Measurements from ENCODE around the gene SBF1. TPM values are rescaled to one million over a fixed set of nuclear protein-coding genes. Genes with fewer than 3 reads are reported as not detected.

SBF1 gene
- total and polyA plus RNA-seq, 2 of the 13 experiments (the other 11 are each of a cell fraction or from before 2014, with no cell fraction given) = 31.7 to 40.9 TPM

DNA sequence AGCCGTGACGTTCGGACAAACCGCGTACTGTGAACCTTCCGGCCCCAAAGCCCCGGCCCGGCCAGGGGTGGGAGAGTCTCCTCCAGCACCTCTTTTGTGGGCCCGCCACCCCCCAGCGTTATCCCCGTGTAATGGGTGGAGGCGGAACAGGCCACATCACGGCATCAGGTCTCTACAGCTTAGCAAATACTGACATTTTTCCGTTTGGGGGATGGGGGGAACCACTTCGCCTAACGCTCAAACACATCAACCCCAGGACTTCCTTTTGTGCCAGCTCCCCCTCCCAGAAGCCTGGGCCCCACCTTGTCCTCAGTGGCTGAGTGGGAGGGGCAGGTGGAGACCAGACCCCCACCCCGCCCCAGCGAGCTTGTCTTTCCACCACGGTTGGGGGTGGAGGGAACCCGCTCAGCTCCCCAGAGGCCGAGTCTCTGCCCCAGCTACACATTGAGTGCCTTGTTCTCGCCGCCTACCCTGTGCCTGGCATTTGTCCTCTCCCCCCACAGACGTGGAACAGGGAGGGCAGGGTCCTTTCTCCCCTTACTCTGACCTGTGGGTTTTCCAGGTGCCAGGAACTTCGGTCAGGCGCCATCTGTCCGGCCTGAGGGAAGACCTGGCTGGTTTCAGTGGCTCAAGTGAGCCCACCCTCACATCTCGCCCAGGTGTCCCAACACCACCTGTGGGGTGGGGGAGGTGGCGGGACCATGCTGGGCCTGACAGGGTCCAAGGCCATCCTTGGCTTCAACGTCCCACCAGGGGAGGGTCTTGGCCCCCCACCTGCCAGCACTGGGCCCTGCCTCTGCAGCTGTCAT, 29.6 kb downstream of the SBF1 start (continued):
- TF ChIP-seq PHF21A (CRISPR knock-in tag; IDR thresholded peaks at IDR 0.05) = 0 out of 2 replicates have a peak, but pooled peaks have one; percentile 32
- TF ChIP-seq, protein P1, sequence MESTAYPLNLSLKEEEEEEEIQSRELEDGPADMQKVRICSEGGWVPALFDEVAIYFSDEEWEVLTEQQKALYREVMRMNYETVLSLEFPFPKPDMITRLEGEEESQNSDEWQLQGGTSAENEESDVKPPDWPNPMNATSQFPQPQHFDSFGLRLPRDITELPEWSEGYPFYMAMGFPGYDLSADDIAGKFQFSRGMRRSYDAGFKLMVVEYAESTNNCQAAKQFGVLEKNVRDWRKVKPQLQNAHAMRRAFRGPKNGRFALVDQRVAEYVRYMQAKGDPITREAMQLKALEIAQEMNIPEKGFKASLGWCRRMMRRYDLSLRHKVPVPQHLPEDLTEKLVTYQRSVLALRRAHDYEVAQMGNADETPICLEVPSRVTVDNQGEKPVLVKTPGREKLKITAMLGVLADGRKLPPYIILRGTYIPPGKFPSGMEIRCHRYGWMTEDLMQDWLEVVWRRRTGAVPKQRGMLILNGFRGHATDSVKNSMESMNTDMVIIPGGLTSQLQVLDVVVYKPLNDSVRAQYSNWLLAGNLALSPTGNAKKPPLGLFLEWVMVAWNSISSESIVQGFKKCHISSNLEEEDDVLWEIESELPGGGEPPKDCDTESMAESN (CRISPR knock-in tag; conservative IDR thresholded peaks at IDR 0.05) = no peak
- TF ChIP-seq, protein P2, sequence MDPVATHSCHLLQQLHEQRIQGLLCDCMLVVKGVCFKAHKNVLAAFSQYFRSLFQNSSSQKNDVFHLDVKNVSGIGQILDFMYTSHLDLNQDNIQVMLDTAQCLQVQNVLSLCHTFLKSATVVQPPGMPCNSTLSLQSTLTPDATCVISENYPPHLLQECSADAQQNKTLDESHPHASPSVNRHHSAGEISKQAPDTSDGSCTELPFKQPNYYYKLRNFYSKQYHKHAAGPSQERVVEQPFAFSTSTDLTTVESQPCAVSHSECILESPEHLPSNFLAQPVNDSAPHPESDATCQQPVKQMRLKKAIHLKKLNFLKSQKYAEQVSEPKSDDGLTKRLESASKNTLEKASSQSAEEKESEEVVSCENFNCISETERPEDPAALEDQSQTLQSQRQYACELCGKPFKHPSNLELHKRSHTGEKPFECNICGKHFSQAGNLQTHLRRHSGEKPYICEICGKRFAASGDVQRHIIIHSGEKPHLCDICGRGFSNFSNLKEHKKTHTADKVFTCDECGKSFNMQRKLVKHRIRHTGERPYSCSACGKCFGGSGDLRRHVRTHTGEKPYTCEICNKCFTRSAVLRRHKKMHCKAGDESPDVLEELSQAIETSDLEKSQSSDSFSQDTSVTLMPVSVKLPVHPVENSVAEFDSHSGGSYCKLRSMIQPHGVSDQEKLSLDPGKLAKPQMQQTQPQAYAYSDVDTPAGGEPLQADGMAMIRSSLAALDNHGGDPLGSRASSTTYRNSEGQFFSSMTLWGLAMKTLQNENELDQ (CRISPR knock-in tag; IDR thresholded peaks at IDR 0.05; ENCODE audit: borderline replicate concordance) = no peak
- no peak for TF ChIP-seq LCORL (IDR thresholded peaks at IDR 0.05)
- no peak for TF ChIP-seq LCORL (CRISPR knock-in tag; IDR thresholded peaks at IDR 0.05)
- no peak for TF ChIP-seq ZSCAN22 (CRISPR knock-in tag; IDR thresholded peaks at IDR 0.05)
- TF ChIP-seq, protein P3, sequence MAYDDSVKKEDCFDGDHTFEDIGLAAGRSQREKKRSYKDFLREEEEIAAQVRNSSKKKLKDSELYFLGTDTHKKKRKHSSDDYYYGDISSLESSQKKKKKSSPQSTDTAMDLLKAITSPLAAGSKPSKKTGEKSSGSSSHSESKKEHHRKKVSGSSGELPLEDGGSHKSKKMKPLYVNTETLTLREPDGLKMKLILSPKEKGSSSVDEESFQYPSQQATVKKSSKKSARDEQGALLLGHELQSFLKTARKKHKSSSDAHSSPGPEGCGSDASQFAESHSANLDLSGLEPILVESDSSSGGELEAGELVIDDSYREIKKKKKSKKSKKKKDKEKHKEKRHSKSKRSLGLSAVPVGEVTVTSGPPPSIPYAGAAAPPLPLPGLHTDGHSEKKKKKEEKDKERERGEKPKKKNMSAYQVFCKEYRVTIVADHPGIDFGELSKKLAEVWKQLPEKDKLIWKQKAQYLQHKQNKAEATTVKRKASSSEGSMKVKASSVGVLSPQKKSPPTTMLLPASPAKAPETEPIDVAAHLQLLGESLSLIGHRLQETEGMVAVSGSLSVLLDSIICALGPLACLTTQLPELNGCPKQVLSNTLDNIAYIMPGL (CRISPR knock-in tag; IDR thresholded peaks at IDR 0.05; ENCODE audit: borderline replicate concordance in 1 of 2, low read depth in 1 of 2) = no peak
- no peak for TF ChIP-seq MEIS1 (CRISPR knock-in tag; IDR thresholded peaks at IDR 0.05; ENCODE audit: borderline replicate concordance)
- TF ChIP-seq AKAP8 (CRISPR knock-in tag; IDR thresholded peaks at IDR 0.05) = peak; percentile 89
- peak in 1 of 2 experiments; percentile 67; a peak in 2 of 4 replicates for TF ChIP-seq POLR2A (IDR thresholded peaks at IDR 0.05; ENCODE audit: insufficient read depth in 1 of 2, low read depth in 2 of 2, low read length in 2 of 2)
- 0 out of 2 replicates have a peak, but pooled peaks have one; percentile 33 for TF ChIP-seq ZNF431 (CRISPR knock-in tag; IDR thresholded peaks at IDR 0.05; ENCODE audit: borderline replicate concordance, low read depth)
- peak; percentile 76; the same call in 1 of the 2 replicates for TF ChIP-seq PAF1 (CRISPR knock-in tag; IDR thresholded peaks at IDR 0.05)
- TF ChIP-seq DR1 (CRISPR knock-in tag; IDR thresholded peaks at IDR 0.05) = 0 out of 2 replicates have a peak, but pooled peaks have one; percentile 28
- TF ChIP-seq, protein P4, sequence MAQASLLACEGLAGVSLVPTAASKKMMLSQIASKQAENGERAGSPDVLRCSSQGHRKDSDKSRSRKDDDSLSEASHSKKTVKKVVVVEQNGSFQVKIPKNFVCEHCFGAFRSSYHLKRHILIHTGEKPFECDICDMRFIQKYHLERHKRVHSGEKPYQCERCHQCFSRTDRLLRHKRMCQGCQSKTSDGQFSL (CRISPR knock-in tag; IDR thresholded peaks at IDR 0.05) = peak; percentile 12; the same call in 1 of the 2 replicates
- TF ChIP-seq TEAD2 (CRISPR knock-in tag; IDR thresholded peaks at IDR 0.05) = no peak
- TF ChIP-seq, protein P5, sequence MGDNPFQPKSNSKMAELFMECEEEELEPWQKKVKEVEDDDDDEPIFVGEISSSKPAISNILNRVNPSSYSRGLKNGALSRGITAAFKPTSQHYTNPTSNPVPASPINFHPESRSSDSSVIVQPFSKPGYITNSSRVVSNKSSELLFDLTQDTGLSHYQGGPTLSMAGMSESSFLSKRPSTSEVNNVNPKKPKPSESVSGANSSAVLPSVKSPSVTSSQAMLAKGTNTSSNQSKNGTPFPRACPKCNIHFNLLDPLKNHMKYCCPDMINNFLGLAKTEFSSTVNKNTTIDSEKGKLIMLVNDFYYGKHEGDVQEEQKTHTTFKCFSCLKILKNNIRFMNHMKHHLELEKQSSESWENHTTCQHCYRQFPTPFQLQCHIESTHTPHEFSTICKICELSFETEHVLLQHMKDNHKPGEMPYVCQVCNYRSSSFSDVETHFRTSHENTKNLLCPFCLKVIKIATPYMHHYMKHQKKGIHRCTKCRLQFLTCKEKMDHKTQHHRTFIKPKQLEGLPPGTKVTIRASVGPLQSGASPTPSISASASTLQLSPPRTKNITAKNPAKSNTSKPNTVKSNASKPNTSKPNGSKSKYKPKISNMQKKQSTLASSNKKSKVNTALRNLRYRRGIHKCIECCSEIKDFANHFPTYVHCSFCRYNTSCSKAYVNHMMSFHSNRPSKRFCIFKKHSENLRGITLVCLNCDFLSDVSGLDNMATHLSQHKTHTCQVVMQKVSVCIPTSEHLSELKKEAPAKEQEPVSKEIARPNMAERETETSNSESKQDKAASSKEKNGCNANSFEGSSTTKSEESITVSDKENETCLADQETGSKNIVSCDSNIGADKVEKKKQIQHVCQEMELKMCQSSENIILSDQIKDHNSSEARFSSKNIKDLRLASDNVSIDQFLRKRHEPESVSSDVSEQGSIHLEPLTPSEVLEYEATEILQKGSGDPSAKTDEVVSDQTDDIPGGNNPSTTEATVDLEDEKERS (CRISPR knock-in tag; IDR thresholded peaks at IDR 0.05) = no peak

Data from HepG2 (cell line).